Germinal center (tissue), 1 donor: Measurements from ENCODE around the gene ZBTB20.

Experiments
- DNase-seq: peaks from one replicate; pipeline ENCODE4 v3.0.0; 2012; ENCODE audit warnings: mixed read lengths, low spot score

ZBTB20 gene

DNA sequence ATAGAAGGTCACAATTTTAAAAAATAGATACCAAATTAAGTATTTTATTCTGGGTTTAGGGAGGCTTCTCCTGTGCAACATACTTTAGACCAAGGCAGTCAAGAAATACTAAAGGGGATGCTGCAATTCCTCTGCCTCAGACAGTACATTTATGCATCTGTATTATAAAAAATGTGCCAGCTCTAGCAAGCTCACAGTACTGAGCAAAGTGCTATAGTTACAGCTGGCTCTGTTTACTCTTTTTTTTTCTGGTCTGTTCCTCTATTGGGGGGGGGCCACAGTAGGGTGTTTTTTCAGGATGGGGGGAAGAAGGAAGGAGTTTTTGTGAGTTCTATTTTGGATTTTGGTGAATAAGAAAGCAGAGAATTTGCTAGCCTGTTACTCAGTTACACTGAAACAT lies 668.3 kb downstream of the ZBTB20 start:
- no peak for DNase-seq

DNA sequence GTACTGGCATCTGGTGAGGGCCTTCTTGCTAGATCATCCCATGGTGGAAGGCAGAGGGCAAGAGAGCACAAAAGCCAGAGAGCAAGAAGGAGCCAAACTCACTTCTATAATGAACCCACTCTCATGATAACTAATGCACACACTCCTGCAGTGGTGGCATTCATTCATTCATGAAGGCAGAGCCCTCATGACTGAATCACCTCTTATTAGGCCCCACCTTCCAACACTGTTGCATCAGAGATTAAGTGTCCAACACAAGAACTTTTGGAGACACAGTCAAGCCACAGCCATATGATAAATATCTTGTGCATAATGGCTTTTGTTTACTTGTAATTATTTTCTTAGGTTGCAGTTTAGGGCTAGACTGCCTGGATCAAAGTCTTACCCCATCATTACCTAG lies 670.6 kb downstream of the ZBTB20 start:
- DNase-seq, result no peak

DNA sequence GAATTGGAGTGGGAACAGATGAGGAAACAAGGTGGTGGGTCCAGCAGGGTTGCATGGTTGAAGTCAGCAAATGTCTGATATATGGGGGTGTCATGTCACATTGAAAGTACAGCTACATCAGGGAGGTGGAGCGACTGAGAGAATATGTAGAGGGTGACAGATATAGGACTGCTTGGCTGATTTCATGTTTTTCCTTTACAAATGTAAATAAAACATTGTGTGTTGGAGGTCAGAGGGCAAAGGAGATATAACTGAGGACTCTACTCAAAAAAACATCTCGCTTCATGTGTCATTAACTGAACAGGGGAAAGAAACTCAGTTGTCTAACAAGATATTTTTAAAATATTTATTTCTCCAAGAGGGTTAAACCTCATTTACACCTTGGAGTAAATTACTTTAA lies 675.6 kb downstream of the ZBTB20 start:
- no peak for DNase-seq

DNA sequence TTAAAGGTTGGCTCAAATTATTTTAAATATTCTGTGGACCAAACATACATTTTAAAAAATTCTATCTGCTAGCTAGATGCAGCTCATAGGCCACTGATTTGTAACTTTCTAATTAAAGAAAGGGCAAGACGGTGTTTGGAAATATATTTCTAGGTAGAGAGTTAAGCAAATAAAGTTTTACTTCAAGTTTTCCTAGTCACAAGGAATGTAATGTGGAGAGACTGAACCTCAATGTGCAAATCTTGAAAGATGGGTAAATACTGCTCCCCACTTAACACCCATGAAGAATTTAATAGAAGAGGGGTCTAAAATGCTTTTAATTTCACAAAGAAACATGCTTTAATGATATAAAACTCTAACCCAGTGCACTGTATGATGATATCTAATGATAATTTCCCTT lies 678.0 kb downstream of the ZBTB20 start:
- no peak for DNase-seq

DNA sequence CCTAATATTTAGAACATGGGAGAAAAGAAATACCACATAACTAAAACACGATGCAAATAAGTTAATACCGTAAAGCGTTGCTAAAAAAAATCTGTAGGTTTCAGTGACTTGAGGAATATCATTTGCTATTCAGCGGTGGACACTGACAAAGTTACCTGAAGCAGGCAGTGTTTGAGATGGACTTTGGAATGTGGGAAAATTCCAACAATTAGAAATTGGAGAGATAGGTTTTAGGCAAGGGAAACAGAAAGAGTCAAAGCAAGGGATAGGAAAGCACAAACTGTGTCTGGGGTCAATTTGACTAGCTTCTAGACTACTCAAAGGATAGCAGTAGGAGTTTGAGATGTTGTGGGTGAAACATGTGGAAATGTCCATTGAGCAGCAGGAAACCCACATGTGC lies 680.3 kb downstream of the ZBTB20 start:
- no peak for DNase-seq

DNA sequence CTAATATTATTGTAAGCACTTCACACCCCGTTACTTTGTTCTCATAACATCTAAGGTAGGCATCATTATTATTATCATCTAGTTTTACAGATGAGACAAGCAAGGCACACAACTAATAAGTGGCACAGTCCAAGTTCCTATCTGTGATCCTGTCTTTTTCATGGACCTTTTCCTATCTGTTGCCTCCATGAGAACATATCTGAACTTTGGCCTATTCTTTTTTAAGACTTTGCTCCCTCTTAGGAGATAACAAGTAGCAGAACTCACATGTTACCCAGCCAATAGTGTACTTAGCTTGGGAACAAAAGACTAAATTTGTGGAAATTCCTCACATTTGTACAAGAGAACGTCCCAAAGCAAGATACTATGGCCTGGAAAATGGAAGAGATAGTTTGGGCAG lies 680.8 kb downstream of the ZBTB20 start:
- no peak for DNase-seq

DNA sequence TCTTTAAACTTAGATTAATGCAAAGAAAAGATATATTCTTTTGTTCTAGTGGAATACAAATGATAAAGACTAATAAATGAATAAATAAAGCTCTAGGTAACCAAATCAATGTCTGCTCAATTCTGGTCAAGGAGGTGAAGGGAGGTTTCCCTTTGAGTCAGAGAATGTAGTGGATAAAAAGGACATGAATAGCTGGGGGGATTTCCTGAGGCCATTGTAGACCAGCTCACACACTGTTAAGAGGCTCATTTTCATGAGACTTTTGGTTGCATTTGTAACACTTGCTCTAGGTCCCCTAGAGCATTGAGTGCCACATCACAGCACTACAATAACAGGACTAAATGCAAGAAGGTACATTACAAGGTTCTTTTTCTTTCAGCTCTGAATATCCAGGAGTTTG lies 682.5 kb downstream of the ZBTB20 start:
- DNase-seq, result peak; percentile 10

DNA sequence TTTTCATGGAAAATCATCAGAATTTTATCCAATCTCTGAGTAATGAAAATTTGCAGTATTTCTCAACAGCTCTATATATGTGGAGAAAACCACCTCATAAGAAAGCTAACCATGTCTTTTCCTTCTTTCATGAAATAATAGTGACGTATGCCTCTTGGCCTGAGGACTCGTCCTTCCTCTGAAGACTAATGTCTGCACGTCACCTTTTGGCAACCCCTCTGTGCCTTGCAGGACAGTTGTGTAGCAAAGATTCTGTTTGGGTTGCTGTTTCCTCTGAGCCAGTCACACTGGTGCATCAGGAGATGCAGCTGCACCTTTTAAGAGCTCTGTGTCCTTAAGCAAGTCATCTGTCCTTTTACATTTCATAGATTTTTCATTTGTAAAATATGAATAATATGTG lies 684.3 kb downstream of the ZBTB20 start:
- no peak for DNase-seq

DNA sequence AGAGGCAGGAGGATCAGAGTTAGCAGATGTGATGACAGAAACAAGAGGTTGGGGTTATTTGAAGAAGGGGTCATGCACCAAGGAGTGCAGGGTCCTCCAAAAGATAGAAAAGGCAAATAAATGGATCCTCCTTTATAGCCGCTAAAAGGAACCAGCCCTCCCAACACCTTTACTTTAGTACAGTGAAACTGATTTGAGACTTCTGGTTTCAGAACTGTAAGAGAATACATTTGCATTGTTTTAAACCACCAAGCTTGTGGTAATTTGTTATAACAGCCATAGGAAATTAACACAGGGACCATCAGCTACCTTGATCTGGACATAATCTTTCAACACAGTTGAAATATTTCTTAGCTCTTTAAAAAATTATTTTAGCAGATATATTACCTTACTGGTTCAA lies 686.6 kb downstream of the ZBTB20 start:
- DNase-seq, result no peak

DNA sequence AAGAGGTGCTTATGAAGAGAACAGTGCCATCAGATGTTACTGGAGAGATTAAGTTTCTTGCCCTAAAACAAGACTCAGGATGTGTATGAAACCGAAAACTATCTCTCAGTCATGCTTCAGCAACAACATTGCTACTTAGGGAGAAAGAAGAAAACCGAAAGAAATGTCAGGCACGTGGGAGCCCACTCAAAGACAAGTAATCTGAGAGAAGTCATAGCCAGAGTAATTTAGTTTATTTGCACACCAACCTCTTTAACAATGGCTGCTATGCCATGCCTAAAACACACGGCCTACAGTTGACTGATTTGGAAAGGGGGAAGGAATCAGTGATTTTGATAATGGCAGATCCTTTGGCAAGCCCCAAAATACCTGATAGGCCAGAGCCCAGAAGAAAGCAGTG lies 690.3 kb downstream of the ZBTB20 start:
- DNase-seq, result no peak

DNA sequence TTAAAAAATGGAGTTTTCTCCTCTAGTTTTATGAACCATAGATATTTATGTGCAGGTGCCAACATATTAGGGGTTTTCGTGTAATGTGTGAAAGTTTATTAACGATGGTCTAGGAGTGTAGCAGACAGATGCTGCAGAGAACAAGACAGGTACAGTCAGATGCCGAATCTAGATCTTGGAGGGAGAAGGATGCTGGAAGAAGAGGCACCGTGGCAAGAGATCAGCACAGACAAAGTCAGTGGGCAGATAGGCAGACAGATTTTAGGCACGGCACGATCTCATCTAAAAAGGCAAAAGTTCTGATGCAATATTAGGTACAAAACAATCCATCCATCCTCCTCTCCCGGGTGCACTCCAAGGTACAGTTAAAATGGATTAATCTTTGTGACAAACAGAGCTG lies 691.7 kb downstream of the ZBTB20 start:
- no peak for DNase-seq

DNA sequence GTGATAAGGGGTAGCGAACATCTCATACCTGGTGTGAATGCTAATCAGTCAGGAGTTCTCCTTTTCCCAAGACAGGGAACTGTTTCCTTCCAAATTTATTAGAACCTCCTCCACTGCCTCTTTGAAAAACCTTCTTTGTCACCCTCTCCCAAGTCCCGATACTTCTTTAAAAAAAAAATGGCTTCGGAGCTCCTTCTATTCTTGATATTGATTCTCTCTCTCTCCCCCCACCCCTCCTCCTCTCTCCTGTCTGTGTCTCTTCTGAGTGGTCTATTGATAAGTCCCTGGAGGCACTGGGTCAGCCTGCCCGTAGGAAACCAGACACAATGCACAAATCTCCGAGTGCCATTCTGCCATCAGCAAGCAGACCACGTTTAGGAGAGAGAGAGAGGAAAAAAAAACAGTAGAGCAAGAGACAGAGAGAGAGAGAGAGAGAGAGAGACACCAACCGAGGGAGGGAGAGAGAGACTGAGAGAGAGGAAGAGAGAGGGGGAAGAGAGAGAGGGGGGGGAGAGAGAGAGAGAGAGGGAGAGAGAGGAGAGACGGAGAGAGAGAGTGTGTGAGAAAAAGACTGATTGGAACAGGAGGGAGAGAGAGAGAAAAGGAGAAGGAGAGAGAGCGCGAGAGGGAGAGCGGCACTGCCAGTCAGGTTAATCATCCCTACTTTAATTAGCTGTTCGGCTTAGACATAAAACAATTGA lies 692.4 kb downstream of the ZBTB20 start:
- no peak for DNase-seq

DNA sequence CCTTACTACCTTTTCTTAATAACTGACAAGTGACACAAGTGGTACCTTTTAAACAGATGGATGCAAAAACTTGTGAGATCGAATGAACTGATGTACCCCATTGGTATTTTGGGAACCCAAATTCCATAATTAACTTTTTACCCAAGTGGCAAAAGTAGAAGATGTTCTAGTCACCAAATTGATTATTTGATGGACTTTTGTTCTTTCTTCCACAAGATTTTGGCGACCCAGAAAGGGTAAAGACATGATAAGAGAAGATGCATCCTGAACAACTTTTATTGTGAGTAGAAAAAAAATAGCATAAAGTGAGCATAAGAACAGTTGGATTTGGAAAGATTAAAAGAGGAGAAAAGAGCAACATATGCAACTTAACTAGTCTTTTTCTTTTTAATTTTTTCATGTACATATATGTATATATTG lies 693.7 kb downstream of the ZBTB20 start:
- no peak for DNase-seq

DNA sequence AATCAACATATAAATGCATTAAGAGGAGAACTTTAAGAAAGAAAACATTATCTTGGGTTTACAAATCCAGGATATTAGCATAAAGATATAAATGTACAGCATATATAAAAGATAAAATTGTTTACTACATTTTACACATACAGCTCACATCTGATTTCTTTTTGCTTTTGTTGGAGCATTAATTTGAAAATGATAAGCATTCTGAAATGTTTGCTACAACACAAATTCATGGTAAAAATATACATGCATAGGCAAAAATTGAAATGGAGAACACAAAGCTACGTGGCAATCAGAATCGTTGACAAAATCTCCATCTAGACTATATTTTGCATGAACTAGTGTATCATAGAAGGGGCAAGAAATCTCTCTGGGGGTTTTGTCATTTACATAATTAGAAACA lies 694.2 kb downstream of the ZBTB20 start:
- no peak for DNase-seq

DNA sequence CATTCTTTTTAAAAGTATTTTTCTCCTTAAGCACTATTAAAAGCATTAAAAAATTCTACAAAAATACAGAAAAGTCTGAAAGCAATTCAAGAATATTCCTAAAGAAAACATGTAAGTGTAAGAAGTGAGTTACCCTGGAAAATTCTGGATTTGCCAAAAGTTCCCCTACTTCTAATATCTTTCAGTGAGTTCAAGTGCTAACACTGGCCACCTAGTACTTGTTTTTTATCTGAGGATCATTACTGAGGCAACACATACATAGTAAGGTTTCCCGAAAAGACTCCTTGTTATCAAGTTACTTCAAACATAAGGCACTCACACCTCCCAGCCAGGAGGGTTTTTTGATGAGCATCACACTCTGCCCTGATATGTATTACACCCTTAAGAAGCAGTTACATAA lies 694.8 kb downstream of the ZBTB20 start:
- DNase-seq, result no peak

DNA sequence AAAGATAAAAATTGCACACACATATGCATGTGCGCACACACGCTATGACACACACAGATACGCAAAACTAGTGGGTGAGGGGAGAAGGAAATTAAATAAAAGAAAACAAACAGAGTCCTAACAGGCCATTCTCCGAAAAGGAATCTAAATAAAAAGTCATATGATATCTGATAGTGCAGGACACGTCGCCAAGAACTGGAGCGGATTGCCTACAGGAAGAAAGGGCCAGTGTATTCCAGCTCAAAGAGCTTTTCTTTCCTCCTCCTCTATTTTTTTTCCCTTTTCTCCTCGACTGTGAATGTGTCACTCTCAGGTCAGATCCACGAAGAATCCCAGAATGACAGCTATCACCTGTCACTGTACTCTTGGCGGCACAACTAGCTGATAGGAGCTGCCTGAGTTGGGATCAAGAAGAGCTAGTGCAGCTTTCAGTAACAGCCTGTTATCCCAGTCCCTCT lies 695.5 kb downstream of the ZBTB20 start:
- DNase-seq, result no peak

DNA sequence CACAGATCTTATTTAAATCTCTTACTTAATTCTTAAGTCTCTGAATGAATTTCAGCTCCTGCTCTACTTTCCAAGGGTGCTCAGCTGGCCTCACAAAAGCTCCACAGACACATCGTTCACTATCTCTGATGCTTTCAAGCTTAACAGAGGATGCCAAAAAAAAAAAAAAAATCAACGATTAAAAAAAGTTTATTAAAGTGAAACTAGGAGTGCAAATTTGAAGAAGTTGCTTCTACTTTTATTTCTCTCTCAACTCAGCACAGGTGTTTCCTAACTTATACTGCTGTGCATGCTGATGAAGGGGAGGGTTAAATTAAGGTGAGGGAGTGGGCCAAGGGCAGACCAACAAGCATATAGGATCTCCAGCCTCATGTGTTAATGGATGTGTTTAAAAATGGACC lies 696.0 kb downstream of the ZBTB20 start:
- peak; percentile 31 for DNase-seq

DNA sequence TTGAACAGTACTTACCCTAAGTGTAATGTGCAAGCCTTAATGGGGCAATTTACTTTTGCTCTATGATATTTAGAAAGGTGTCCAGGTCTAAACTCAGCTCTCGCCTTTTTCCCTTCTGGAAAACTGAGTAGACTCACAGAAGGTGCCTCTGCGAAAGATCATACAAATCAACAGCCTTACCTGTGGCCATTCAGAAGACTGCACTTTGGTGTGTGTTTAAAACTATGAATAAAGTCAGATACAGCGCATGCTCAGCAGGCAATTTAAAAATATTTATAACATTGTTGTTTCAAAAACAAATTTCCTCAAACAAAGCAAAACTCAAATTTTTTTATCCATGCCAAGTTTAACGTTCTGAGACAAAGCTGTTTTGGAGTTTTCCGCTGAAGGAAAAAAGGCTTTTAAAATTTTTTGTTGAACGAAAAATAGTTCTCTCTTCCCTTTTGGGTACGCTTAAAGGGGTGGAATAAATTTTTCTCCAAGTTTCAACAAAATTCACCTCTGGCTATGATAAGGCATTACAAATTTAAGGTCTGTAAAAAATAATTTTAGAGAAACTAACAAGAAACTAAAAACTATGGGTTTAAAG lies 697.0 kb downstream of the ZBTB20 start:
- DNase-seq, result no peak

DNA sequence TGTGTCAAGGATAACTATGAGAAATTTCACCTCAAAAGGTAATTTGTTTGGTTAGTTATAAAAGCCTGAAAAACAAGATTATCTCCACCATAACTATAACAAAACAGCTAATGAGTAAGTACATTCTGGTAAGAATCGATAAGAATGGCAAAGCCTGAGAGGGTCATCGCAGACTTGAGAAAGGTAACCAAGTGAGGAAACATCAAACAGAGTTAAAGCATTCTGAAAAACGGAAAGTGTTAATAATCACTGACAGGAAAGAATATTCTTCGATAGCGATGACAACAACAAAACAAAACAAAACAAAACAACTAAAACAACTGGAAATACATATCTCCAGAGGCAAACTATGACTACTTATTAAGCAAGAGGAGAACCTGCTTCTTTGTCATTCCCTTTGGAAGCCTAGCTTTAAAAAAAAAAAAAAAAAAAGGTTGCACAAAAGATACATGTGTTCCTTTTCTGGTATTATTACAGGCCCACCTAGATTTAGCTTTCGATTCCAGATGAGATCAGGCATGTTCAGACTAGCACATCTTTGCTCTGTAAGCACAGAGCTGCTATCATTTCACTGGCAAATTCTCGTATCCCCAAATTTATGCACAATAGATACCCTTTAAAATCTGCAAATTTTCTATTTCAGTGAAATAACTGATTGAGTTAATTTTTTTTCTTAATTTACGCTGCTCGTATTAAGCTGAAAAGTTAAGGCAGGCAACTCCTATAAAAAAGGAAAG lies 697.6 kb downstream of the ZBTB20 start:
- DNase-seq, result no peak

DNA sequence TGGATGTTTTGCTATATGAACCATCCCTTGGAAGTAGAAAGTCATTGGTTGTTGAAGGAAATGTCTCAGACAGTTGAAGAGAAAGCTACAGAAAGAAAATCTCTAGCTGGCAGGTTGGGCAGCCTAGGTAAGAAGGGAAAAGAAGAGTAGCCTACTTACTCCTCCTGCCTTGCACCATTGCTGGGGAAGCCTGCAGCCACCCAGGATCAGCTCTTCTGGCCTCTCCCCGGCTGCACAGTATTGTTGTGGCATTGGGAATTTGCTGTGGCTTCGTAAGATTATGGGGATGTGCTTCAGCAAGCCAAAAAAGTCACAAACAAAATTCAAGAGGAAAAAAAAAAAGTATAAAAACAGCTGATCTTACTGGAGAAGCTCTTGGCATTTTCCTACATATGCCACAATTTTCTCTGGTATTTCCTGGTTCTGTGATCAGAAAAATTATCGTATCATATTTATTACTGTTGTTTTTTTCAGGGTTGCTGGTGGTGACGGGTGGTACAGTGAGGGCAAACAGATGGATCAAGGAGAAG lies 699.1 kb downstream of the ZBTB20 start:
- DNase-seq, result no peak

DNA sequence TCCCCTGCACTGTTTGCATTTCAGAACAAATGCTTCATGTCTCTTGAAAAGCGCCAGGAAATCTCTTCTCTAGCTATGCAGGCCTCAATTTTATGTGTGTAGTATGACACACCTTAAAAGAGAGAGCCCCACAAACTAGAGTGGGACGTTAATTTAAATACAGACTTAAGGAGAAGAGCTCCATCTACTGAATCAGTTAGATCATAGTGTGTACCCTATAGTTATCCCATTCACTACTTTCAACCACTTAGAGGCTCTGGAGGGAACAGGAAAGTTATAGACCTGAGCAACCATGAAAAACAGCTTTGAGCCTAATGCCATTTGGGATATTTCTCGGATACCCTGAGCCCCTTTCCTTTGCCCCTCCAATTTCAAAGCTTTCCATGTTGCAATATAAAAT lies 699.5 kb downstream of the ZBTB20 start:
- DNase-seq, result no peak

DNA sequence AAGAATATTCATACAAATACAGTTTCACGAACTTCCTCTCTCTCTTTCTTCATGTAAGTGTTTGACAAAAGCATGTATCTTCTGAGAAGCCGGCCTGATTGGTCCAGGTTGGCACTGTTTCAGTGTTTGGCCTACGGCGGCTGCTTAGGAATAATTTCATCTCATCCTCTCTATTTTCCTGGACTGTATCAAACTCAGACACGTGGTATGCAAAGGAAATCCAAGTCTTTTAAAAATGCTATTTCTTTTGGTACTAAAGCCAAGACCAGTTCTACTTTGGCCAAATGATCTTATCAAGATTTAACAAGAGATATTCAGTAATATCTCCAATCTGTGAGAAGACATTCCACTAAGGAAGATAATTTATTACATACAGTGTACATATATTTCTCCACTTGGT lies 700.5 kb downstream of the ZBTB20 start:
- no peak for DNase-seq

DNA sequence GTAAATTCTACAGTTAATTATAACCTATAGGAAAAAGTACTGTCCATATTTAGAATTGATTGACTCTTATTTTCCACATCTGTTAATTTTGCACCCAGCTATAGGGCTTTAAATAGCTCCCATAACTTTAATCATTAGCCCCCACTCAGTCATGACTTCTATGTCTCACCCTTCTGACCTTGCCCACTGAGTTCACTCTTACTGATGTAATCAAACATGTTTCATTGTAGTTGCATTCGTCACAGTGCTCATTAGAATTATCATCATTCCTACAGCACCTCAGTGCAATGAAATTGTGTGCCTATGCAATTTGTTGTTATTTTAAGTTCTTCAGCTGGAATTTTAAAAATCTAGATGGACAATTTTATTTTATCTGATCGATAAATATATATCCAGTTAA lies 701.9 kb downstream of the ZBTB20 start:
- no peak for DNase-seq
